Measurements from ENCODE around the gene B4GALT1. TPM values are rescaled to one million over a fixed set of nuclear protein-coding genes. Genes with fewer than 3 reads are reported as not detected.
A peak's percentile ranks its signal among the peaks of the same experiment; 100 is the strongest.

B4GALT1 gene
- total RNA-seq, 1 donor from 2014 or later, result 30.8 TPM

DNA sequence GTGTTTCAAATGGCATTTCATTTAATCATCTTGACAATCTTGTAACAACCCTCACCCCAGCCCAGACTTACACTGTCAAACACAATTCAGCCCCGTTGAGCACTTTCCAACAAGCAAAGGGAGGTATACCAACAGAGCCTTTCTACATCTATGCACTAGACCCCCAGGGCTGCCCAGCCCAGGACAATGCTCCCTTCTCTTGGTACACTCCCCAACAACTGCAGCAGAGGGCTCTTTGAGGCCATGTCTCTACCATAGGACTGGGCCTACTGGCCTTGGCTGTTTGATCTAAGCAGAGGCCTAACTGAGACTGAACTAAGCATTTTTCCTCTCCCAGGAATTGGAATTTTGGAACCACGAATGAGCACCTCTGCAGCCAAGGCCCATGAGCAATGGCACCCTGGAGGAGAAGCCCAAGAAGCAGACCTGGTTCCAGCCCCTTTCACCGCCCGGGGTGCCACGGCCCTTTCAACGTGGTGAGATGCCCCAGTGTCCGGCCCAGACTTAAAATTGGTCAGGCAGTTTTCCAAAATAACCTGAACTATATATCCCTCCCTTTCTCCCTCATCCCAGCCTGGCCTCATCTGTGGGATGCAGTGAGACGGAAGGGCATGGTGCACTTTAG lies 43.6 kb downstream of the B4GALT1 start:
- no peak for DNase-seq

DNA sequence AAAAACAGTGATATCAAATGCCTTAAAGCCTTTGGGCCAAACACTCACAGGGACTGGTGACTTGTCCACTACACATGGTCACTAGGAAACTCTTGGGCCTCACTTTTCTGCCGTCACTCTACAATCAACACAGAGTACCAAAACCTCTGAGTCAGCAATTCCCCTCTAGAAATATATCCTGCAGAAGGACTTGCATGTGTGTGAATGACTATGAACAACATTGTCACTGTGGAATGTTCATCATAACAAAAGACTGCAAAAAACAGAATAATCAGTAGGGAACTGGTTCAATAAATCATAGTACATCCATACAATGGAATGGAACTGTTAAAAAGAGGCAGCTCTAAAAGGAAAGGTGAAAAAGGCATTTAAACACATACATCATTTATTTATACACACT lies 46.5 kb downstream of the B4GALT1 start:
- no peak for DNase-seq

DNA sequence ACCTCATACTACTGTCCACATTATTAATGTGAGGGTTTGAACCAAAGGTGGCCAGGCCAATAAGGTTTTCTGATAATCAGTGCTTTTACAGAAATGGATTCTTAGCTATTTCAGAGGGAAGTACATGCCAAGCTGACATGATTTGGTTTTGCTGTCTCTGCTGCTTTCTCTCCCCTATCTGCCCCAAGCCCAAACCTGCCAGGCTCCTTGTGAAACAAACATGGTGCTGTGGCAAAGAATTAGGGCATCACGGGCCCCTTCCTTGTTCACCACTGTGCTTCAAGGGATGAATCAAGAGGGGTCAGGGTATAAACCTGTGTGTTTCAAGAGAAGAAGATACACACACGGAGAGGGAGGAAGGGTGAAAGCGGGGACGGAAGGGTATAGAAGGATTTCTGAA lies 49.3 kb downstream of the B4GALT1 start:
- DNase-seq, result no peak

DNA sequence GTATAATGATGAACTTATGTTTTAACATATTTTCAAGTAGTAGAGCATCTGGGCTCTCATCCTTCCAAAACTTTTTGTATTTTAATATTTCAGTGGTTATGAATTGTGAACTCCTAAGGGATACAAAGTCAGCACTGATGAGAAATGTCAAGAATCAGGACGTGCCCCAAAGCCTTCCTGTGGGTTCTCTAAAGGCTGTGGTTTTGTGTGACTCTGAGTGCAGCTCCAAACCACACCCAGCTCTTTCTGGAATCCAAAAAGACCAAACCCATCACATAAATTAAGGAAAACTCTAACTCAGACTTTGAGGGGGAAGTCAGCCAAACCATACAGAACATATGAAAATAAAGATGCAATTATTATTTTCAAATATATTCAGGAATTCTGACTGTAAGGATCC lies 49.8 kb downstream of the B4GALT1 start:
- peak; percentile 80 for DNase-seq

DNA sequence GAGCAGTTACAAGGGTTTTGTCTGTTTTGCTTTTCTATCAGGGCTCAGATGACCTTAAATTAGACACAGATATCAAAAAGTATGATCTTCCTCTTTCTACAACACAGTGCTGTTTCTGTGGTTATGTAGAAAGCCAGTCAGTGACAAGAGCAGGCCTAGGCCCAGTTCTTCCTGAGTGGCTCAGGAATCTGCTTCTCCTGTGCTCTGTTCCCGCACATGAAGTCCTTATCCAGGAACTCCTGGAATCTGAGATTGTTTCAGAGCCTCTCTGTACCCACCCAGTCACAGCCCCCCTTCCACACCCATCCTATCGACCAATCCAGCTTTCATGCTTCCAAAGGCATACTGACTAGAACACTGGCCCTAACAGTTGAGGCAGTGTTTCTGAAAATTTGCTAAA lies 50.3 kb downstream of the B4GALT1 start:
- DNase-seq, result peak; percentile 80

DNA sequence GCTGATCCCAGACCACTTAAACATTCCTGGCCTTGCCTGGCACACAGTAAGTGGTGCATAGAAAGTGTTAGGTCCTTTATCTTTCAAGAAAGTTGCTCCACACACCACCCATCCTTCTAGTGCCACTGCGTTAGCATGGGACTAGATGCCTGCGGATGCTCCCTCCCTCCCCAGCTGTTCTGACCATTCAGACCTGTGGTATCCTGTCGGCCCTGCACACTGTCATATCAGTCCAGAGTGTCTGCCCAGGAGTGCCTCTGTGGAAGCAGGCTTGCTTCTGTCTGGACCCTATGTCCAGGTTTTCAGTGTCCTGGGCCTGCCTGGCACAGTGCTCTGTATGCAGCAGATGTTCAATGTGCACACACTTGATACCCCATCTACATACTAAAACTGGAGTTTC lies 52.4 kb downstream of the B4GALT1 start:
- no peak for DNase-seq

DNA sequence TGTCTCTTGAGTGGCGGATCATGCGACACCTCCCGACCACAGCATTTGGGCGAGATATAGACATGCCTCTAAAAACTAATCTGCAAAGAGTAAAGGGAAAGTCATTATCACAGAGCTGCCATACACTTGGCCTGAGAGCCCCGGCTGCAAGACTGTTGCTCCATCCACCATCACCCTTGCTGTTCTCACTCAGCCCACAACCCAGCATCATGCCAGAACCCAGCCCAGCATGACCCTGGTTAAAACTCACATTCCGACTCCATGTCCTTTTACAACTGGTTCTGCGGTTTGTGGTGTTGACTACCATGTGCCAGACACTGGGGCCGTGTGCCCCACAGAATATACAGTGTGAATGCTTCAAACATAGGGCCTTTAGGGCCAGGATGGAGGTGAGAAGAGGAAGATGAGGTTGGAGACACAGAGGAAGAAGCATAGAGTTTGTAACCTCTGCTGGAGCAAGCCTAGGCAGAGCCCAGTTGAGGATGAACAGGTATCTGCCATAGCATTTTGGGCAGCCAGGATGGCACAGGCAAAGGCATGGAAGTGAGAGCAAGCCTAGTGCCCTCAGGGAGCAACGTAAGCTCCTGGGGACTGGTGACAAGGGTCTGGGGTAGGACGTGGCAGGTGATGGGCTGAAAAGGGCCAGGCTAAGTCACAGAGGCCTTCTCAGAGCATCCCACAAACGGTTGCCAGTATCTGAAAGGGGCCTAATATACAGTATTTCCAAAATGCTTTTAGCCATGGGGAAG lies 53.2 kb downstream of the B4GALT1 start:
- DNase-seq, result no peak

DNA sequence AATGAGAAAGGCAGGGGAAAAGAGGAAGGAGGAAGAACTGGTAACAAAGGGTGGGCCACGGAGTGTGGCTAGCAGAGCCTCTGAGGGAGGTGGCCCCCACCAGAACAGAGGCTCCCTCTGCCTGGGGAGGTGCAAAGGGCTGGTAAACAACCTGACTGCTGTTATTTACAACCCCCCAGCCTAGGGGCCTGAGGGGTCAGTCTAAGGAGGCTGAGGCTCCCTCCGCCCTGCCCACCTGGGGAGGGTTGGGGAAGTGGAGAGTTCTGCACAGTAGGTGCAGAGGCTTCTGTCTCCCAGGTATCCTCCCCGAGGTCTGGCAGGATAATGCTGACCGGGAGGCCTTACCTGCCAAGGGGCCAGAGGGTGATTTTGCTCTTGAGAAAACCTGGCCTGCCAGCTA lies 55.0 kb downstream of the B4GALT1 start:
- no peak for DNase-seq

DNA sequence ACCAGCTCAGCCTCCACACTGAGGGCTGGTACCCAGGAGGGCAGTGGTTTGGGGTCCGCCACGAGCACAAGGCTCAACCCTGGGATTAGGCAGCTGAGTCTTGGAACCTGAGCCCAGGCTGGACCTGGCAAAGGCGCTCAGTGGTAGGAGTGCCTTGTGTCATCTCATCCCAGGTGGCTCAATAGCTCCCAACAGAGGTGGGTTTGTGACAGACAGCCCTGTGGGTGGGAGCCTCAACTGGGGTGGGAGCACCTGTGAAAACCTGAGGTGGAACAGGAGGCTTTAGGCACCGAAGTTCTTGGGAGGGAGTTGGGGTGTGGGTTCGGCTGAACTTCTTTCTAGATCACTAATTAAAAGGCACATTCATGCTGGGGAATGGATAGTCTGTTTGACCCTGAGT lies 55.5 kb downstream of the B4GALT1 start:
- no peak for DNase-seq

DNA sequence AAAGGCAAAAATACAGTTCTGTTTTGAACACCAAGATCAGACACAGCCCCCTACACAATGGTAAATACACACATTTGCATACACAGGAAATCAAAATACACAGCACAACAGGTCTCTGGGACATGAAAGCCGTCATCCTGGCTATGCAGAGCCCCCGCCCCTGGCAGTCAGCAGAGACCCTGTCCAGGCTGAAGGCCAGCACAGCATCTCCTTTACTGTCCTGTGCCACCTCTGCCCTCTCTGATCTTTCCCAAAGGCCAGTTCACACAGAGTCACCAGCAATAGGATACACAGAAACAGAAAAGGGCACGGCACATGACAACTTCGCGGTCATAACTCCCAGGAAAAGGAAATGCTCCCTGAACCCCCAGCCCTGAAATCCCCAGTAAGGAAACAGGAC lies 56.5 kb downstream of the B4GALT1 start:
- DNase-seq, result no peak

DNA sequence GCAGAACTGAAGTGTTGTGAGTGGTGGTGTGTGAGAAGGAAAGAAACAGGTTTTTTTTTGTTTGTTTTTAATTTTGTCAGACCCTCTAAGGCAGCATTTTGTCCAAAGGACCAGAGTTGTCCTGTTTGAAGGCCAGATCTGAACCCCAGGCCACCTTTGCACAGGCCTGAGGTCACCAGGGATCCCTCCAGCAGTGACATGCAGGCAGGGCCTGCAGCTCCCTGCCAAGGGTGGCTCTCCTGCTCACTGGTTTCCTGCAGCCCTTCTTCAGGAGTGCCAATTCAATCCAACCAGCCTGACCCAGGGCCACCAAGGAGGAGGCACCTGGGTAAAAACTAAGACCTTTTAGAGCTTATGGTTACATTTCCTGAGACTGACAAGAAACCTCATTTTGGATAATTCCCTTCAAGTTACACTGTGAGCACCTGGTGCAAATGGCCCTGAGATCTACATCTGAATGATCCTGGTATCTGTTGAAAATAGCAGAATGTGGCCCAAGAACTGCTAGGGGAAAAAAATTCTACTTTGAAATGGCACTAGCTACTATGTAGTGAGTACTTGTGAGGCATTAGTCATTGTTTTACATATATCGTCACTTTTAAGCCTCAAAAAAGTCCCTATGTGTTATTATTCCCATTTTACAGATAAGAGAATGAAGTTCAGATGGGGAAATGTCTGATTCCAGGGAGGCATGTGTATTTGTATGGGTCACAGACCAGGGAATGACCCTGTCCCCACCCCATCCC lies 57.1 kb downstream of the B4GALT1 start:
- no peak for DNase-seq

DNA sequence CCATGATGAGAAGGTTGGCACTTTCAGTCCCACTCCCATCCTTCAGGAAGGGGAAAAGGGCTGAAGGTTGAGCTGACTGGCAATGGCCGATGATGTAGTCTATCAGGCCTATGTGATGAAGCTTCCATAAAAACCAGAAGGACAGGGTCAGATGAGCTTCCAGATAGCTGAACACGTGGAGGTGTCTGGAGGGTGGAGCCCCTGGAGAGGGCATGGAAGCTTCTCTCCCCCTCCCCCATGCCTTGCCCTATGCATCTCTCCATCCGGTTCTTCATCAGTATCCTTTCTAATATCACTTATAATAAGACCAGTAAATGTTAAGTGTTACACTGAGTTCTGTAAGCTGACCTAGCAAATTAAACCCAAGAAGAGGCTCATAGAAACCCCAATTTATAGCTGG lies 58.0 kb downstream of the B4GALT1 start:
- DNase-seq, result no peak

DNA sequence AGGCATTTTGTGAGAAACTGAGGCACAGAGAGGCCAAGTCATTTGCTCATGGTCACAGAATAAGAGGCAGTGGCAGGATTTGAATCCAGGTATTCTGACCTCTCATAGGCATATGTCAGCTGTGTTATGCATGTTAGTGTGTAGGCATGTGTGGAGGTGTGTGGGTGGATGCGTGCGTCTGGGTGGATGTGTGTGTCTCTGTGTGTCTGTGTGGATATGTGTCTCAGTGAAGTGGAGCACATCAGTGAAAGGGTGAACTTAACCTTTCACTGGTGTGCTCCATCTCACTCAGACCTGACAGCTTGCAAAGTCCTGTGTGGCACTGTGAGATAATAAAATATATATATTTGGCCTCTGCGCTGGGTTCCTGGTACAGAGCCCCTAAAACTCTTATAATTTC lies 58.7 kb downstream of the B4GALT1 start:
- no peak for DNase-seq

DNA sequence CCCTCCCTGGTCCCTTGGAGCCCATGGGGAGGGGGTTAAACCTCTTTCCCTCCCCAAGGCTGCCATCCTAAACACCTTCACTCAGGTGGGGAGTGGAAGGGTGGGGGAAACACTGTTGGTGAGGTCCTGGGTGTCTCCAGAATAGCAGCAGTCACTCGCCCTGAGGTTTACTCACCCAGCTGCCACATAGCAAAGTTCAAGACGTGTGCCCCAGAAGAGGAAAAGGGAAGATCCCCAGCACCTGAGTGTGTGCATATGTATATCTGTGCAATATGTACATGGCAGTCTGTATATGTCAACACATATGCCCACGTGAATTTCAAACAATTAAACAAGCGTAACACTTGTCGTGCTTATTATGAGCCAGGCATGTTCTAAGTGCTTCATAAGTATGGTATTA lies 59.4 kb downstream of the B4GALT1 start:
- DNase-seq, result no peak

DNA sequence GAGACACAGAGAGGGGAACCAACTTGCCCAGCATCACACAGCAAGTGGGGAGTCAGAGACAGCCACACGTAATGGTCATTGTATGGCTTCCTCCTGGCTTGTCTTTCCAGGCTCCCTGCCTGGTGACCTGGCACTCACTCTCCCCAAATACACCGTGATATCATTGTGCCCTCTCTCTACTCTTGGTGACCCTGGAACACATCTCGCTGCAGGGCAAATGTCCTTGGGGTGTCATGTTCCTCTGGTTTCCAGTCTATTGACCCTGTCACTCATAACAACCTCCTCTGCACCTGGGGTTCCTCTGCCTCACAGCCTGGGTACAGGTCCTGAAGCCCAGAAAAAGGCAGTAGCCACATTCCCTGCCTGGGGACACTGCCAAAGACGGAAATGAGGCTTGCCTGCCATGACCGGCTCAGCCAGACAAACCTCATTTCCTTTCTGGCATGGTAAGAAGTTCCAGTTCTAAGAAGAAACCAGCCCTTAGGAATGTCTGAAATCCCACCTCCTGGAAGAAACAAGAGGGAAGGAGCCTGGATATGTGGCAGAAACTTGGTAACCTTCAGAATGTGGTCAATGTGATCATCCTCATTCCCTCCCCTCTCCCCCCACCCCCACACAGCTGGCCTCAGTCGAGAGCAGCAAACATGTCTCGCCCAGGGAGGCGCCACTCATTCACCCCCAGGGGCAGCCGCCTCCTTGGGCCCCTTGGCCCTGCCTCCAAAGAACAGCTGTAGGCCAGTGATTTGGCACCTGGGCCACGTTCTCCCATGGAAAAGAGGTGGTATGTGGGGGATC lies 60.1 kb downstream of the B4GALT1 start:
- DNase-seq, result peak; percentile 35

DNA sequence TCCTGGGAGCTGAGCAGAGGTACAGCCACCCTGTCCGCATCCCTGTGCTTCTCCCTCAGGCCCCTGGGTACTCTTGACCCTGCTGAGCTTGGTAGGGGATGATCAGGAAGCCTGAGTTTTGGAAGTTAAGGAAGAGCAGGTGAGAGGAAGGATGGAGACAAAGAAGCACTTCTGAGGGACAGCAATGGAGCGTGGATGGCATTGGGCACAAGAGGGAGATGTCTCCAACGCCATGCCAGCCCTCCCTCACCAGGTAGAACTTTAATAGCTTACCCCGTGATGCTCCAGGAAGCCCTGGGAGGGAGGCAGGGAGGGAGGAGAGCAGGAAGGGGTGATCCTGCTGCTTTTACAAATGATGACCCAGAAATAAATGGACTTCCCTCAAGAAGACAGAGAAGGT lies 60.8 kb downstream of the B4GALT1 start:
- no peak for DNase-seq

DNA sequence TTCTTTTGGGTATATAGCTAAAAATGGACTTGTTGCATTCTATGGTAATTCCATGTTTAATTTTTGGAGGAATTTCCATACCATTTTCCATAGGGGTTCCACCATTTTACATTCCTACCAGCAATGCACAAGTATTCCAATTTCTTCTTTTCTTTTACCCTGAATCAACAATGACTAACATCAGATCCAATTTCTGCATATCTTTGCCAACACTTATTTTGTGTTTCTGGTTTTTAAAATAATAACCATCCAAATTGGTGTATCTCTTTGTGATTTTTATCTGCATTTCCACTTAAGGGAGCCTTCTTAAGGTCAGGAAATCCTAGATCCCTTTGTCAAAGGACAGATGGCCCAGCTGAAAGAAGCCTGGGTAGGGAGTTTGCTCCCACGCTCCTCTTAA lies 61.2 kb downstream of the B4GALT1 start:
- DNase-seq, result no peak

DNA sequence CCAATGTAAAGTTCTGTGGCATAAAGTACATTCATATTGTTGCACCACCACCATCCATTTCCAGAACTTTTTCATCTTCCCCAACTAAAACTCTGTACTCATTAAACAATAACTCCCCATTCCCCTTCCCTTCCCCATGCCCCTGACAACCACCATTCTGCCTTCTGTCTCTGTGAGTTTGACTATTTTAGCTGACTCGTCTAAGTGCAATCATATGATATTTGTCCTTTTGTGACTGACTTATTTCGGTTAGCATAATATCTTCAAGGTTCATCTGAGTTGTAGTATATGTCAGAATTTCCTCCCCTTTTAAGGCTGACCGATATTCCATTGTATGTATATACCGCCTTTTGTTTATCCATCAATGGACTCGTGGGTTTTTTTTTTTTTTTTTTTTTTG lies 61.6 kb downstream of the B4GALT1 start:
- no peak for DNase-seq

DNA sequence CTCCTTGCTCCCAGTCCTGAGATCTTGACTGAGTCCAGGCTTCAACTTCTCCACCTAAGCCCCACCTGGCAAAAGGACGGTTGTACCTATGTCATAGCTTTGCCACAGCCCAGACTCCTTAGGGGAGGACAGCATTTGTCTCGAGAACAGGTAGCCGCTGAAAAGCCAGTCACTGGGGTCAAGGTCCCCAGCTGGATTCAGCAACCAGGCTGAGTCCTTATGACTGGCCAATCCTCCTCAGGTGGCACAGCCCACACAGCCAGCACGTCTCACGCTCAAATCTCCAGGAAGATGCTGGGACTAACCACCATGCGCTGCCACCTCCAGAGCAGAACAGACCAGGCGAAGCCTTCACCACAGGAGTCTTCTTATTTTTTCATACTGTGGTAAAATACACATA lies 62.7 kb downstream of the B4GALT1 start:
- DNase-seq, result no peak

DNA sequence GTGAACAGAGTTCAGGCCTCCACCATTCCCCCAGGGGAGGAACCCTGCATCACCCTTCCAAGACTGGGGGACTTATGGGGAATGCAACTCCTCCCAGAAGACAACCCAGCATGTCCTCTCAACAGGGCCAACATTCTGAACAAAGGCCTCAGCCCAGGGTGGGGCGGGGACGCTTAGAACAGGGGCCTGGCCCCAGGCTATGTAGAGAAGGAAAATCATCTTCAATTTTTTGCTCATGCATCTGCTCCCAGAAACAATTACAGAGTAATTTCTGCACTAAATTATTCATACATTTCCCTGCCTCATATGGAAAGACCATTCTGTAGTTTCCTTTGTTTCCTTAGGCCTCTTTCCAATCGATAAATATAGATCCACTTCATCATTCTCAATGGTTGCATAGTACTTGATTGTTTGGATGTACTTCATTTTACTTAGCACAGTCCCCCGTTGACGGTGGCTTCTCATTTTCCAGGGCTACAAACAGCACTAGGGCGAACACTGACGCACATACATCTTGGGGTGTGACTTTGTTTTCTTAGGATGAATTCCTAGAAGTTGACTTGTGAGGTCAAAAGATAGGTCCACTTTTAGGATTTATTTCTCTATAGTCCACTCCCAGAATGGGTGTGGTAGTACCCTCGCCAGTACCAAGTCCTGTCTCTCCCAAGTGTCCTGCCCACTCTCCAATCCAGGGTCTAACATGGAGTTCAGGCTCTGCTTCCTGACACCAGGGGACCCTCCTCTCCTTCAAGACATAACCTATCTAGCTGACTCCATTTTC lies 63.4 kb downstream of the B4GALT1 start:
- no peak for DNase-seq

DNA sequence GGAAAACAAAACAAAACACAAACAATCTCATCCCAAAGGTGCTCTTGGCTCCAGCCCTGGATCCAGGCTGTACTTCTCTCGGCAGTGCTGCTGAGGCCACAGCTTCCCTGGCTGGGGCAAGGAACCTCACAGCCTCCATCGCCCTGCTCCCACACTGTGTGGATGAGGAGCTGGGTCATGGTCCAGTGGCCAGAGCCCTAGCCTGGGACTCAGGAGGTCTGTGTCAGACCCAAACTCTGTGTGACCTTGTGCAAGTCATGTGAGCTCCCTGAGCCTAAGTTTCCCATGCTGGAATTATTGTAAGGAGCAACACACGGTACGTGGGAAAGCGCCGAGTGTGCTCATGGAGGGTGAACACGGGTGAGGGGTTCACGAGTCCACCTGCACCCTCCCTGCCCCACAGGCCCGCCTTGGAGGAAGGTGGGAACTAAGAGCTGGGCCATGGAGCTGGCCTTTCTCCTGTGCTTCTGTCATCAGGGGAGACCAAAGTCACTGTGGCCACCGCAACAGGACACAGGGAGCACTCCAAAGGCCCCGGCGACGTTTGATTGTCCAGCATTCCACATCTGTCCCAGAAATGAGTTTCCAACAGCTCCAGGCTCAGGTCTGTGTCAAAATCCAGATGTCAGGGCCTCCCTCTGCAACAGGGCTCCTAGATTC lies 64.5 kb downstream of the B4GALT1 start:
- DNase-seq, result no peak
